Keratinocyte (primary cell): ENCODE data around the gene TOR1AIP2. TPM values are rescaled to one million over a fixed set of nuclear protein-coding genes. Genes with fewer than 3 reads are reported as not detected.

ENCODE experiments used
- DNase-seq: peaks from one replicate; pipeline ENCODE4 v3.0.0-alpha.2; 2011; ENCODE audit warnings: low read depth, missing footprints, low spot score
- FAIRE-seq: peaks from 2 replicates; lab custom pipeline; 2011; peaks lifted over from hg19 to GRCh38; lab: Jason Lieb, UNC
- H2AFZ ChIP-seq: 2 replicates; pipeline ENCODE4 v1.6.0; 2012; ENCODE audit warnings: low read length, control low read depth, inconsistent platforms; ENCODE audit not compliant: control insufficient read depth
- H3K27ac ChIP-seq: 2 replicates; pipeline ENCODE4 v1.5.1; 2011; ENCODE audit warnings: low read length; ENCODE audit not compliant: control insufficient read depth, insufficient read depth
- H3K27me3 ChIP-seq: 3 replicates; pipeline ENCODE4 v1.6.0; 2011; ENCODE audit warnings: low read length; ENCODE audit not compliant: control insufficient read depth, insufficient read depth; ENCODE audit errors: extremely low read depth
- H3K36me3 ChIP-seq, 2 experiments: 2 replicates in 1 of 2; 3 replicates in 1 of 2; pipeline ENCODE4 v1.5.1; 2011; ENCODE audit warnings: low read length in 2 of 2, mild to moderate bottlenecking in 1 of 2; ENCODE audit not compliant: control insufficient read depth in 2 of 2, insufficient read depth in 2 of 2; ENCODE audit errors: extremely low read depth in 1 of 2
- H3K4me1 ChIP-seq: 3 replicates; pipeline ENCODE4 v1.5.1; 2011; ENCODE audit warnings: low read length; ENCODE audit not compliant: control insufficient read depth, insufficient read depth; ENCODE audit errors: extremely low read depth
- H3K4me2 ChIP-seq: 3 replicates; pipeline ENCODE4 v1.6.0; 2011; ENCODE audit warnings: low read depth, low read length; ENCODE audit not compliant: control insufficient read depth, insufficient read depth; ENCODE audit errors: extremely low read depth
- H3K4me3 ChIP-seq, 3 experiments: fragments of 200-600 bp in 1 of 3; sonication (generic) in 1 of 3; 2 replicates in 2 of 3; 3 replicates in 1 of 3; pipeline ENCODE4 v1.5.1; 2011 to 2016; ENCODE audit warnings: low read length in 3 of 3, mild to moderate bottlenecking in 3 of 3, control low read depth in 2 of 3, inconsistent platforms in 1 of 3, low read depth in 1 of 3, mixed read lengths in 1 of 3, mixed run types in 1 of 3, moderate library complexity in 1 of 3; ENCODE audit not compliant: control insufficient read depth in 2 of 3, insufficient read depth in 2 of 3; ENCODE audit errors: extremely low read depth in 1 of 3
- H3K79me2 ChIP-seq: 2 replicates; pipeline ENCODE4 v1.6.0; 2012; ENCODE audit warnings: low read length; ENCODE audit not compliant: control insufficient read depth, insufficient read depth
- H3K9ac ChIP-seq: 3 replicates; pipeline ENCODE4 v1.6.0; 2011; ENCODE audit warnings: low read length; ENCODE audit not compliant: control insufficient read depth, insufficient read depth; ENCODE audit errors: extremely low read depth
- H3K9me1 ChIP-seq: 3 replicates; pipeline ENCODE4 v1.6.0; 2011; ENCODE audit warnings: low read length; ENCODE audit not compliant: control insufficient read depth, insufficient read depth; ENCODE audit errors: extremely low read depth
- H3K9me3 ChIP-seq: 2 replicates; pipeline ENCODE4 v1.5.1; 2012; ENCODE audit warnings: low read depth, low read length; ENCODE audit not compliant: control insufficient read depth
- H4K20me1 ChIP-seq: 3 replicates; pipeline ENCODE4 v1.6.0; 2011; ENCODE audit warnings: low read length; ENCODE audit not compliant: control insufficient read depth, insufficient read depth; ENCODE audit errors: extremely low read depth
- EZH2 ChIP-seq: IDR thresholded peaks from one replicate; pipeline ENCODE4 v1.6.1; 2012; ENCODE audit warnings: inconsistent platforms, mild to moderate bottlenecking, low read length, moderate library complexity
- dilution Hi-C: fragments of 300-500 bp; cut with MboI; formaldehyde crosslinking; loops from one replicate; pipeline ENCODE4 v1.7.0; 2020; ENCODE audit warnings: low sequenced_read_pairs; ENCODE audit not compliant: extremely low pct_ligation_motif_present
- polyA plus RNA-seq, 5 experiments: library from polyadenylated mRNA; depleted of rRNA in 3 of 5; stranded (reverse) in 3 of 5; stranded (forward) in 1 of 5; unstranded in 1 of 5; fragments of >200 nt; gene quantifications; 1 replicate in 1 of 5; 2 replicates in 3 of 5; 3 replicates in 1 of 5; pipeline versions ENCODE4 v1.2.1 to v1.2.3, GENCODE V29; 2011 to 2012; ENCODE audit warnings: missing spikeins in 2 of 5, low read depth in 1 of 5, low replicate concordance in 1 of 5
- TF ChIP-seq, protein P1 (sequence below), 3 experiments: IDR thresholded peaks in 1 of 3; conservative IDR thresholded peaks in 1 of 3; optimal IDR thresholded peaks in 1 of 3; 2 replicates in 2 of 3; 3 replicates in 1 of 3; pipeline versions ENCODE3 to v1.5.1; 2011; ENCODE audit warnings: low read length in 3 of 3, mild to moderate bottlenecking in 3 of 3, moderate library complexity in 2 of 3, control low read depth in 1 of 3, inconsistent platforms in 1 of 3; ENCODE audit not compliant: insufficient read depth in 2 of 3; ENCODE audit errors: extremely low read depth in 1 of 3

Gene TOR1AIP2
- polyA plus RNA-seq, 1 donor (not counting 4 experiments of a cell fraction or from before 2014, with no cell fraction given), result 49.9 TPM

GRCh38 chr1:179883040-179883744 is 5.6 kb upstream of the TOR1AIP2 start:
- no peaks in the 10 kb centered on the region for H3K9me1 ChIP-seq
- no peak for TF ChIP-seq EZH2
- TF ChIP-seq, protein P1, sequence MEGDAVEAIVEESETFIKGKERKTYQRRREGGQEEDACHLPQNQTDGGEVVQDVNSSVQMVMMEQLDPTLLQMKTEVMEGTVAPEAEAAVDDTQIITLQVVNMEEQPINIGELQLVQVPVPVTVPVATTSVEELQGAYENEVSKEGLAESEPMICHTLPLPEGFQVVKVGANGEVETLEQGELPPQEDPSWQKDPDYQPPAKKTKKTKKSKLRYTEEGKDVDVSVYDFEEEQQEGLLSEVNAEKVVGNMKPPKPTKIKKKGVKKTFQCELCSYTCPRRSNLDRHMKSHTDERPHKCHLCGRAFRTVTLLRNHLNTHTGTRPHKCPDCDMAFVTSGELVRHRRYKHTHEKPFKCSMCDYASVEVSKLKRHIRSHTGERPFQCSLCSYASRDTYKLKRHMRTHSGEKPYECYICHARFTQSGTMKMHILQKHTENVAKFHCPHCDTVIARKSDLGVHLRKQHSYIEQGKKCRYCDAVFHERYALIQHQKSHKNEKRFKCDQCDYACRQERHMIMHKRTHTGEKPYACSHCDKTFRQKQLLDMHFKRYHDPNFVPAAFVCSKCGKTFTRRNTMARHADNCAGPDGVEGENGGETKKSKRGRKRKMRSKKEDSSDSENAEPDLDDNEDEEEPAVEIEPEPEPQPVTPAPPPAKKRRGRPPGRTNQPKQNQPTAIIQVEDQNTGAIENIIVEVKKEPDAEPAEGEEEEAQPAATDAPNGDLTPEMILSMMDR (optimal IDR thresholded peaks at IDR 0.05 in 1 of 3, IDR thresholded peaks at IDR 0.05 in 1 of 3, conservative IDR thresholded peaks at IDR 0.05 in 1 of 3; ENCODE audit: extremely low read depth in 1 of 3, insufficient read depth in 2 of 3, low read length in 3 of 3), result no peak
- H3K27me3 ChIP-seq, result no peaks in the 10 kb centered on the region
- dilution Hi-C loops, result no loop called here
- peak overlapping the region; percentile 100 for H3K9ac ChIP-seq
- FAIRE-seq (no peak), DNase-seq (no peak)
- H3K79me2 ChIP-seq, result peaks cover 46% of the 10 kb centered on the region
- peak overlapping the region; percentile 94 for H2AFZ ChIP-seq
- H3K4me2 ChIP-seq, result peak overlapping the region; percentile 100
- no peaks in the 10 kb centered on the region for H4K20me1 ChIP-seq
- peaks cover 7% of the 10 kb centered on the region for H3K4me1 ChIP-seq
- H3K9me3 ChIP-seq, result no peaks in the 10 kb centered on the region
- peak overlapping the region; percentile 98 for H3K27ac ChIP-seq
- H3K4me3 ChIP-seq, result peak overlapping the region; percentile 66 to 87 (median 81)
- H3K36me3 ChIP-seq, result peaks cover 2 to 4% of the 10 kb centered on the region in 2 experiments

- no peak for FAIRE-seq
- H3K27me3 ChIP-seq, result no peaks in the 10 kb centered on the region
- H3K4me3 ChIP-seq, result peak within 1 kb of the TSS; percentile 66 to 87 (median 81)
- TF ChIP-seq, protein P1 (optimal IDR thresholded peaks at IDR 0.05 in 1 of 3, IDR thresholded peaks at IDR 0.05 in 1 of 3, conservative IDR thresholded peaks at IDR 0.05 in 1 of 3; ENCODE audit: extremely low read depth in 1 of 3, insufficient read depth in 2 of 3, low read length in 3 of 3), result peak in 2 of 3 experiments; percentile 16 to 44
- no peak for TF ChIP-seq EZH2
- H3K9me3 ChIP-seq, result no peaks in the 10 kb centered on the region
- H4K20me1 ChIP-seq, result no peaks in the 10 kb centered on the region
- H3K9ac ChIP-seq, result peak within 1 kb of the TSS; percentile 100
- peak within 1 kb of the TSS; percentile 95 for H2AFZ ChIP-seq
- peaks cover 10% of the 10 kb centered on the region for H3K4me1 ChIP-seq
- peak; percentile 71 for DNase-seq
- no peaks in the 10 kb centered on the region for H3K9me1 ChIP-seq
- peaks cover 2 to 3% of the 10 kb centered on the region in 2 experiments for H3K36me3 ChIP-seq
- peak within 1 kb of the TSS; percentile 98 for H3K27ac ChIP-seq
- H3K79me2 ChIP-seq, result peaks cover 41% of the 10 kb centered on the region
- dilution Hi-C loops, result no loop called here
- peak within 1 kb of the TSS; percentile 100 for H3K4me2 ChIP-seq
Measured at GRCh38 chr1:179882253-179883039, 4.8 kb upstream of the TOR1AIP2 start, which contains the start of gene TOR1AIP1. TOR1AIP1 (plus strand) TSS chr1:179882285; CDS start chr1:179882503, 218 bp downstream.
